Activated T-helper 17 cell treated with anti-CD3 and anti-CD28 coated beads, Interleukin-2, amount 50 U/mL, for 72 hours (primary cell): ENCODE results near the gene APRT. TPM values are rescaled to one million over a fixed set of nuclear protein-coding genes. Genes with fewer than 3 reads are reported as not detected.

Source experiments
- ATAC-seq: fragments of 150-1000 bp; cut with Tn5 transposase; replicated peaks from 2 replicates; pipeline ENCODE4 v1.10.0; 2021; ENCODE audit warnings: mild to moderate bottlenecking, moderate library complexity
- H3K27ac Mint-ChIP-seq: one replicate; pipeline ENCODE4 v1.8.0; 2022; ENCODE audit warnings: mixed read lengths
- H3K27me3 Mint-ChIP-seq: one replicate; pipeline ENCODE4 v1.8.0; 2022; ENCODE audit warnings: mixed read lengths
- H3K36me3 Mint-ChIP-seq: one replicate; pipeline ENCODE4 v1.8.0; 2022; ENCODE audit warnings: low read depth, mild to moderate bottlenecking, mixed read lengths
- H3K4me1 Mint-ChIP-seq: one replicate; pipeline ENCODE4 v1.8.0; 2022; ENCODE audit warnings: mixed read lengths
- H3K4me3 Mint-ChIP-seq: one replicate; pipeline ENCODE4 v1.8.0; 2022; ENCODE audit warnings: mild to moderate bottlenecking, mixed read lengths
- H3K9me3 Mint-ChIP-seq: one replicate; pipeline ENCODE4 v1.8.0; 2022; ENCODE audit warnings: mixed read lengths
- total RNA-seq, 2 donors: library from RNA; stranded (reverse); gene quantifications; one replicate each; pipeline ENCODE4 v1.2.3, GENCODE V29; 2022

The APRT gene
- total RNA-seq, 2 donors from 2014 or later: 132 to 139 TPM

DNA sequence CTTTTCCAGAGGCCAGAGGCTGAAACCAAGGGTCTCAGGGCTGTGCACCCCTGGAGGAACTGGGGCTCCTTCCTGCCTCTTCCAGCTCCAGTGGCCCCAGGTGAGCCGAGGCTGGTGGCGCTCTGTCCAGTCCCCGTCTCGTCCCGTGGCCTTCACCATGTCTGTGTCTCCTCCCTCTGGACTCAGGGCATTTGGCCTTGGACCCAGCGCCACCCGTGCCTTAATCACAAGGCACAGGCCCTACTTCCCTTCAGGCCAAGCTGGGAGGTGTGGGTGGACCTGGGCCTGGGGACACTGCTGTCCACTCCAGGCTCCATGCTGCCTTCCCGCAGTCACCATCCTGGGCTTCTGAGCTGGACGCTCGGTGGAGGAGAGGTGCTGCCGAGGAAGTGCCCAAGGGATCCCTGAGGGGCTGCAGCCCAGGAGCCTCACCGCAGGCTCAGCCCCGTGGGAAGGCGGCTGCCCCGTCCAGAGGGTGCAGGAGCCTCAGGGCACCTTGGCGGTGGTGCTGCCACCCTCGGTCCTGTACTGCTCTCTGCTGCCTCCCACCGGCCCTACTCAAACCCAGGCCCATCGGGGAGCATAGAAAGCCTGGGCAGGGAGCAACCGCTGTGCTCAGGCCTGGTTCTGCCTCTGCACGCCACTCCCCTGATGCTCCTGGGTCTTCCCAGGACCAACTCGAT, 9.6 kb upstream of the APRT start:
- H3K27me3 Mint-ChIP-seq: no peaks in the 10 kb centered on the region
- no peak overlapping the region for H3K27ac Mint-ChIP-seq
- H3K9me3 Mint-ChIP-seq: no peaks in the 10 kb centered on the region
- no peaks in the 10 kb centered on the region for H3K4me1 Mint-ChIP-seq
- no peaks in the 10 kb centered on the region for H3K36me3 Mint-ChIP-seq
- H3K4me3 Mint-ChIP-seq: no peak overlapping the region
- no peak for ATAC-seq

DNA sequence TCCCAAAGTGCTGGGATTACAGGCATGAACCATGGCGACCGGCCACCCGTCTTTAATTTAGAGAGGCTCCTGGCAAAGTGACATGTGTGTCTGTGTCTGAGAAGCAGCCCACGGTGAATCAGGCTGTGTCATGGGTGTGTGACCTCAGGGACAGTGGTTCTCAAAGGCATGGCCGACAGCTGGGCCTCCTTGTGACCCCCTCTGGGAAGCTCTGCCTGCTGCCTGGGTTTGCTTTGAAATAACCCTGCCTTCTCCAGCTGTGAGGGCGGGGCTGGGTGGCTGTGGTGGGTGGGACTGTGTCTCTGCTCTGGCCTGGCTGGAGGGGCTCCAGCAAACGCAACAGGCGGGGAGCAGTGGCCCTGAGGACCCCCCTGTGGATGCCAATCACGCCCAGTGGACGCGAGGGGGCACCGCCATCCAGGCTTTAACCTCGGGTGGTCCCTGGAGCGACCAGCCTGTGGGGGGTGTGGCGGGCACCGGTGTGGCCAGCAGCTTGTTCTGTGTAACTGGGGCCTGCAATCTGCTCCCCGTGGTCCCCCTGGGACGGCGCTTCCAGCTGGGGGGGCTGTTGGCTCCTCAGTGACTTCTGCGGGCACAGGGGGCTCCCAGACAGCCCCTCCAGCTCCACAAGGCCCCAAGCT, 8.8 kb upstream of the APRT start:
- Mint-ChIP-seq H3K27me3 (no peaks in the 10 kb centered on the region), H3K4me1 (no peaks in the 10 kb centered on the region), H3K27ac (no peak overlapping the region), H3K36me3 (no peaks in the 10 kb centered on the region), H3K4me3 (no peak overlapping the region), H3K9me3 (no peaks in the 10 kb centered on the region)
- ATAC-seq: no peak

DNA sequence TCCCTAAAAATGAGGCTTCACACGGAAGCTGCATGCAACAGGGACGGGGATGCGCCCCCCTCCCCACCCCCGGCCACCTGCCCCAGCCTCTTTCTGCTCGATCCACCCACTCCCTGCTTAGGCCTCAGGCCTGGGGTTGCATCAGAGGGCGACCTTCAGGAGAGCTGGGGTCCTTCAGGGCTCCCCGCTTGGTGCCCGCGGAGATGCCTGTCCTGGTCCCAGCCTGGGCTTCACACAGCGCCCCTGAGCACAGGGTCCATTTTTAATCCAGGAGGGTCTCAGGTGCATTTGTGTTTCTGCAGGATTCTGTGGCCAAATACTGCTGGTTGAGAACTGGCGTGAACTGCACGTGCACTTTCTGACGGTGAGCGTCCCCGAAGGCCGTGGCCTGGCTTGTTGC, 7.4 kb upstream of the APRT start:
- Mint-ChIP-seq H3K27ac (no peak overlapping the region), H3K9me3 (no peaks in the 10 kb centered on the region), H3K4me1 (no peaks in the 10 kb centered on the region), H3K27me3 (no peaks in the 10 kb centered on the region), H3K4me3 (no peak overlapping the region), H3K36me3 (no peaks in the 10 kb centered on the region)
- ATAC-seq: no peak

DNA sequence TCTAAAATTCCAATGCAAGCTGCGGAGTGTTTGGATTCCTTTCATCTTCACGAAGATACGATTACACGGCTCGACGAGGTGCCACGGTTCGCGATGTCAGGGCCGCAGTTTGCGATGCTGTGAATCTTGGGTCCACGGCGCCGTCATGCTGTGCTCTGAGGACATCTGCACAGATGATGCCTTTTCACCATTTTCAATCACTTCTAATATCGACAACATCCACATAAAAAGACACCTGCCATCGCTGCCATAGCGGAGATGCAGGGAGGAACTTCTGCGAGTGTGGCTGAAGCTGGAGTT, 6.8 kb upstream of the APRT start:
- H3K36me3 Mint-ChIP-seq: no peaks in the 10 kb centered on the region
- H3K4me3 Mint-ChIP-seq: no peak overlapping the region
- no peaks in the 10 kb centered on the region for H3K27me3 Mint-ChIP-seq
- no peaks in the 10 kb centered on the region for H3K9me3 Mint-ChIP-seq
- no peak overlapping the region for H3K27ac Mint-ChIP-seq
- H3K4me1 Mint-ChIP-seq: no peaks in the 10 kb centered on the region
- ATAC-seq: no peak

DNA sequence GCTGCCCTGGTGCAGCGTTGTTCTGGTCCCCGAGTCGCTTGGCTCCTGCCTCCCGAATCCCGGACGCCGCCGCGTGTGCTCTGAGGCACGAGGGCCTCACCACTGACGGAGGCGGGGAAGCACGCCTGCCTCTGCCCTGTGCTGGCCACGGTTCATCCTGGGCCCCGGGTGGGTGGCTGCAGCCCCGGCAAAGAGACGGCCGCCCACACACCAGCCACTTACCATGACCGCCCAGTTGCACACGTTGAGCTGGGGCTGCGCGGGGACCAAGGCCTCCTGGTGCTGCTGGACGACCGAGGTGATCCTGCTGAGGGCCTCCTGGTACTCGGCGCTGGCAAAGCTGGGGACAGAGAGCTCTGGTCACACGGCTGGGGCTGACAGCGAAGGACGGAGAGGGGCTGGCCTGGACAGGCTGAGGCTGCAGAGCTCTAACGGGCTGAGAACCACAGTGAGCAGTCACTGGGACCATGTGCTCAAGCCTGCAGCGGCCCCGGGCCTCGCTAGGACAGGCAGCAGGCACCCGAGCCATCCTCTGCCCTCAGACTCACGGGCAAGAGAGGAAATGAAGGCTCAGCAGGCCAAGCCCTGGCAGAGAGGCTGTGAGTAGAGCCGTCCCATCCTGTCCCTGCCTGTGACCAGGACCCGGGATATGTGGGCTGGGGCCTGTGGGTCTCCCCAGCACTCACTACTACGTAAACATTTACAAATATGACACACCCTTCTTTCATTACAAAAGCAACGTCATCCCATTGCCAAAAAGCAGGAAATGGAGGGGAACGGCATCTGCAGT, 6.3 kb upstream of the APRT start:
- Mint-ChIP-seq H3K27ac (no peak overlapping the region), H3K27me3 (no peaks in the 10 kb centered on the region), H3K4me1 (no peaks in the 10 kb centered on the region), H3K4me3 (no peak overlapping the region), H3K36me3 (no peaks in the 10 kb centered on the region), H3K9me3 (no peaks in the 10 kb centered on the region)
- no peak for ATAC-seq

DNA sequence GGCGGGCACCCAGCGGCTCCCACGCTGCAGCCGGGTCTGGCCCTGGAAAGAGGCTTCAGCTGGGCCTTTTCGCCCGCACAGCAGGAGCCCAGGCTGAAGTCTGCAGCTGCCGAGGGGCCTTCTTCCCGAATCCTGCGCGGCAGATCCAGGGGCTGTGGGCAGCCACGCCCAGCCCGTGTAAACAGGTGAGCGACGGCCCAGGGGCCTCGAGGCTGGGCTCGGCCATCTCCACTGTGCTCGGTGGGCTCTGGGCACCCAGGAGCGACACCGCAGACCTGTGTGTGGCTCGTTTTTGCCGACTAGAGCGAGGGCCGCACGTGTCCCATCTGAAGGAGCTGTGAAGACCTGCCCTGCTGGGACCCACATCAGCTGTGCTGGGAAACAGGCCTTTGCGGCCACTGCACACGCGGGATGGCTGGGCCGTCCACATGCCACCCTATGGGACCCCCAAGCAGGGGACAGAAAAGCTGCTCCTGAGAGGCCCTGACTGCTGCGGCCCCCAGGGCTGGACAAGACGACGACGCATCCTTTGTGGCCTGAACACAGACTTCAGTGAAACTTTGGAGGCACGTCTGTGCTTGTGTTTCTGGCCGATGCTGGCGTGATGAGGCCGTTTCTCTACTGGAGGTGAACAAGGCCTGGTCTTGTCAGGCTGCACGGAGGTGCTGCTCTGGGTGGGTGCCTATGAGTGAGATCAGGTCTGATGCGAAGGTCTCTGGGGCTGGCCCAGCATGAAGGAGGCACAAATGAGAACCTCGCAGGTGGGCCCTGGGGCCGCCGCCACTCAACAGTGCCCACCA, 5.2 kb upstream of the APRT start:
- Mint-ChIP-seq H3K4me1 (no peaks in the 10 kb centered on the region), H3K27ac (no peak overlapping the region), H3K9me3 (no peaks in the 10 kb centered on the region), H3K4me3 (no peak overlapping the region), H3K27me3 (no peaks in the 10 kb centered on the region), H3K36me3 (no peaks in the 10 kb centered on the region)
- no peak for ATAC-seq

DNA sequence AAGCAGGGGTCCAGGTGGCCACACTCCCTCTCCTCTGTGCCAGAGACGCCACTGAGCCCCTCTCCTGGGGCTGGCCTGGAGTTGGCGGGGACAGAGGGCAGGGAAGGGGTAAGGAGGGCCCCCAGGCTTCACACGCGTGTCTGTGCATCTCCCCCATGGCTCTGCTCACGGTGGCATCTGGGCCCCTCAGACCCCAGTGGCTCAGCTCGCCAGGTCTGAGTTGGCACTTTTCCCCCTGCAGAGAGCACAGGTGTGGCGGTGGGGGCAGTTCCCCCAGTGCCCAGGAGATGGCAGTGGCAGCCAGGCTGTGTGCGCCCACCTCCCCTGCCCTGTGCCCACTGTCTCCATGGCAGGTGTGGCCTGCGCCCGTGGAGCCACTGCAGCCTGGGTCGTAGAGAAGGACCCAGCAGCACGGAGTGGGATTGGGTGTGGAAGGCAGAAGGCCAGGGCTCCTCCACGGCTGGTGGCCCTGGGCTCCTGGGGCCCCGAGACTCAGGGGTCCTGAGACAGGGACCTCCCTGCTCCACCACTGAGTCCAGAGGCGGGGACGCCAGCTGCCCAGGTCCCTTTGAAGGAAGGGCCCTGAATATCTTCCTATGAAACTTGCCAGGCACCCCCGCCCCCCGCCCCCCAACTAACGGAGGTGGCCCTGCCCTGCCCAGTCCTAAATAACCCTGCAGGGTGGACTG, 4.3 kb upstream of the APRT start:
- no peak overlapping the region for H3K4me3 Mint-ChIP-seq
- ATAC-seq: no peak
- no peaks in the 10 kb centered on the region for H3K4me1 Mint-ChIP-seq
- H3K36me3 Mint-ChIP-seq: peaks cover 4% of the 10 kb centered on the region
- no peaks in the 10 kb centered on the region for H3K27me3 Mint-ChIP-seq
- no peaks in the 10 kb centered on the region for H3K9me3 Mint-ChIP-seq
- no peak overlapping the region for H3K27ac Mint-ChIP-seq

DNA sequence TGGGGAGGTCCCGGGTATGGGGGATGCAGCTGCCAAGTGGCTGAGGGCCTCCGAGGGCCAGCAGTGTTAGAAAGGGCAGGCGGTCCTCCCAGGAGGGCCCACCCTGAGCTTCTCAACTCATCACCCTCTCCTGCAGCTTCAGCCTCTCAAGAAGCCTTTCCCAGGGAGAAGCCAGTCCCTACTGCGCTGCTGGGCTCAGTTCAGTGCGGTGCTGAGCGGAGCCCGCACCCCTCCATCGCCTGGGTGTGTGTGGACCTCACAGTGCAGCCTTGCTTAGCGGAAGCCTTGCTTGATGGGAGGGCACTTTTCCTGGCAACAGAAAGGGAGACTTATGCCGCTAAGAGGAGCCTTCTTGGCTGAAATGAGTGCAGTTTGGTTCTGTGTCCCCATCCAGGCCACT, 3.5 kb upstream of the APRT start:
- Mint-ChIP-seq H3K27ac (no peak overlapping the region), H3K9me3 (no peaks in the 10 kb centered on the region), H3K4me3 (no peak overlapping the region), H3K36me3 (peaks cover 12% of the 10 kb centered on the region), H3K27me3 (no peaks in the 10 kb centered on the region), H3K4me1 (no peaks in the 10 kb centered on the region)
- no peak for ATAC-seq

DNA sequence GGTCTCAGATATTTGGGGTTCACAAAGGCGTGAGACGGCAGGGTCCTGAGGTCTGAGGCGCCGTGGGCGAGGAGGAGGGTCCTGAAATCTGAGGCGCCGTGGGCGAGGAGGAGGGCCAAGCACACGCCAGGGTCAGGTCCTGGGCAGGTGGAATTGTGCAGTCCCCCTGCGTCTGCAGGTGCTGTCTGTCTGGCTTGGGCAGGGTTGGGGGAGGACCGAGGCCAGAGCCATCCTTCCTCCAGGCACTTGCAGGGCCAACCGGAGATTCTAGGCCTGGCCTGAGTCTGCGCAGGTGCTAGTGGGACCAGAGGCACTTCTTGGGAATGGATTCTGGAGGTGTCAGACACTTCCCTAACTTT, 2.4 kb upstream of the APRT start:
- peak overlapping the region; percentile 16 for H3K4me3 Mint-ChIP-seq

DNA sequence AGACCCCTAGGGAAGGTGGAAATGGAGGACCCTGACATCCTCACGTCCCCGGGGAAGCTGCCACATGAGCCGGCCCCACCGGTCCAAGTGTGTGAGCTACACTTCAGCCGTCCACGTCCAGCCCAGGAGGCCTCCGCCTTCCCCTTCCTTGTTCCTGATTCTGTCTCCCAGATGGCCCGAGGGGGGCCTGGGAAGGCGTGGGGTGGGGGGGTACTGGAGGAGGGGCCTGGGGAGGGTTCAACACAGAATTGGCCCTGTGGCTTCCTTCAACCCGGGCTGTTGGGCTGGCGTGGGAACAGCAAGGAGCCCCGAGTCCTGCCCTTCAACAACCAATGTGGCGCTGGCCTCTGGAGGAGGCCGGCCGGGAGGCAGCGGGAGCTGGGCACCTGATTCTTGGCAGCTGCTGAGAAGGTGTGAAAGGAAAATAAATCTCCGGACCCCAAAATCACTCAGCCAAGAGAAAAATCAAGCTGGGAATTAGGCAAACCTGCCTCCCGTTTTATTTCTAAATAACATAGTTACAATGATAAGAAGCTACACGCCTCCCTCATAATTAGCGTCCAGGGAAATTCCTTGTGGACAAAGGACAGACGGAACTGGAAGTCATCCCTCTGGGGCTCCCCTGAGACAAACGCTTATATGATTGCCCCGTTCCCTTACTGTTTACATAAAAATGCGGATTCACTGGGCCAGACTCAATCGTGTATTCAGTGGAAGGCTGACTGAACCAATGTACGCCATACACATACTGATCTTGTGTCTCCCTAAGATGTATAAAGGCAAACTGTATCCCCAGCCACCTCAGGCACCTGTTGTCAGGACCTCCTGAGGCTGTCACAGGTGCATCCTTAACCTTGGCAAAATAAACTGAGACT, 1.8 kb upstream of the APRT start:
- ATAC-seq: no peak
- H3K27ac Mint-ChIP-seq: no peak overlapping the region
- H3K36me3 Mint-ChIP-seq: peaks cover 29% of the 10 kb centered on the region
- H3K27me3 Mint-ChIP-seq: no peaks in the 10 kb centered on the region
- peak overlapping the region; percentile 84 for H3K4me3 Mint-ChIP-seq
- H3K9me3 Mint-ChIP-seq: no peaks in the 10 kb centered on the region
- H3K4me1 Mint-ChIP-seq: peaks cover 7% of the 10 kb centered on the region

More for the DNA sequence above, 2.4 kb upstream of the APRT start:
- H3K27me3 Mint-ChIP-seq: no peaks in the 10 kb centered on the region
- peaks cover 23% of the 10 kb centered on the region for H3K36me3 Mint-ChIP-seq
- peaks cover 4% of the 10 kb centered on the region for H3K4me1 Mint-ChIP-seq
- no peak for ATAC-seq
- no peaks in the 10 kb centered on the region for H3K9me3 Mint-ChIP-seq
- no peak overlapping the region for H3K27ac Mint-ChIP-seq

DNA sequence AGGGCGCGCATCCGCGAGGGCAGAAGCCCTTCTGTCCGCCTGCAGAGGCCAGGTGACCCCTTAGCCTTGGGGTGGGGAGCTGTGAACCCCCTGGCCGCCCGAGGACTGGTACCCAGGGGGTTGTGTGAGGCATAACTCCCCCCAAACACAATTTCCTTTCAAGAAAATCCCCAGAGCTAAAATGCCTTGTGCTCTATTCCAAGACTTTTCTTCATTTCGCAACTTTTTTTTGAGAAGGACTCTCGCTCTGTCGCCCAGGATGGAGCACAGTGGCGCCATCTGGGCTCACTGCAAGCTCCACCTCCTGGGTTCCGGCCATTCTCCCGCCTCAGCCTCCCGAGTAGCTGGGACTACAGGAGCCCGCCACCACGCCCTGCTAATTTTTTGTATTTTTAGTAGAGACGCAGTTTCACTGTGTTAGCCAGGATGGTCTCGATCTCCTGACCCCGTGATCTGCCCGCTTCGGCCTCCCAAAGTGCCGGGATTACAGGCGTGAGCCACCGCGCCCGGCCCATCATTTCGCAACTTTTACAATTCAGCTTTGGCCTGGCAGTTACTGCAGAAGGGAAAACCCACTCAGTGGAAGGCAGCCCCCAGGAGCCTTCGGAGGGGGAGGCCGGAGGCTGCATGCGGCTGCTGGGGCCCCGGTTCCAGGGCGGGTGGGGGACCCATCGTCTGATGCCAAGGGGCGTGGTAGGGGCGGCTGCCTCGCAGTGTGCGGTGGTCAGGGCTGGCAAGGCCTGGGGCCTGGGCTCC, 963 bp upstream of the APRT start:
- peak overlapping the region; percentile 71 for H3K27ac Mint-ChIP-seq
- H3K4me3 Mint-ChIP-seq: peak overlapping the region; percentile 84
- no peaks in the 10 kb centered on the region for H3K27me3 Mint-ChIP-seq

DNA sequence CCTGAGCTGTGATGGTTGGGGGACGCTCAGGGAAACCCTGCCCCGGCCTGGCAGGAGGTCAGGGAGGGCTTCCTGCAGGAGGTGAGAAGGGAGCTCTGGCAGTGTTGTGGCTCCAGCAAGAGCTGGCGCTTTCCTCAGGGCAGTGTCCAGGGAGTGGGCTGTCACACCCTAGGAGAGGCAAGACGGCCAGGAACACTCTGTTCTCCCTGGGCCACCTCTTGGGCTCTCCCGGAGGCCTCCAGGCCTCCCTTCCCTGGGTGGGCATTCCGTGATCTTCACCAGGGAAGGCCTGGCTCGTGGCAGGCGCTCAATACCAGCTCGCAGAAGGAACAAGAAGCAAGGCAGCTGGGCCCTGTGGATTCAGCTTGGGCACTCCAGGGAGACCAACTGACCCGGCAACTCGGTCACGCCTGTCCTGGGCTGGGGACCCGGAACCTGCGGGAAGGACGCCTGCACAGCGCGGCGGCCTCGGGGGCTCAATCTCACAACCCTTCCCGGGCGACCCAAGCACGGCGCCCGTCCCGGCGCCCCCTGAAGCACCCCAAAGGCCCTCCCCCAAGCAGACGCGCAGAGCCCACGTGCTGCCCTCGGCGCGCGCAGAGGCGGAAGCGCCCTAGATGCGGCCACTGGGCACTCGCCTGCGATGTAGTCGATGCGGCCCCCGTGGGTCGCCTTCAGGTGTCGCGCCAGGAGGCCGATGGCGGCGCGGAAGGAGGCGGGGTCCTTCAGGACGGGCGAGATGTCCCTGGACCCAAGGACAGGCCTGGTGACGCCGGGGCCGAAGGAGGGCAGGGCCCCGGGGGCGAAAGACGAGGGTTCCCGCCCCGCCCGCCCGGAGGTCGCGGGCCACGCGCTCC, 588 bp downstream of the APRT start:
- Mint-ChIP-seq H3K27me3 (no peaks in the 10 kb centered on the region), H3K4me3 (peak overlapping the region; percentile 84), H3K4me1 (peaks cover 7% of the 10 kb centered on the region), H3K9me3 (no peaks in the 10 kb centered on the region), H3K36me3 (peaks cover 53% of the 10 kb centered on the region), H3K27ac (peak overlapping the region; percentile 89)
- peak; percentile 55 for ATAC-seq

More for the DNA sequence above, 963 bp upstream of the APRT start:
- Mint-ChIP-seq H3K36me3 (peaks cover 37% of the 10 kb centered on the region), H3K4me1 (peaks cover 7% of the 10 kb centered on the region), H3K9me3 (no peaks in the 10 kb centered on the region)
- ATAC-seq: no peak
